ENCODE measurements around the gene ATRN.
"Not testable (repeated sequence)": the region's sequence is repeated elsewhere in the genome, so short reads cannot be mapped to it uniquely, and the experiment has no call there.

The ATRN gene

DNA sequence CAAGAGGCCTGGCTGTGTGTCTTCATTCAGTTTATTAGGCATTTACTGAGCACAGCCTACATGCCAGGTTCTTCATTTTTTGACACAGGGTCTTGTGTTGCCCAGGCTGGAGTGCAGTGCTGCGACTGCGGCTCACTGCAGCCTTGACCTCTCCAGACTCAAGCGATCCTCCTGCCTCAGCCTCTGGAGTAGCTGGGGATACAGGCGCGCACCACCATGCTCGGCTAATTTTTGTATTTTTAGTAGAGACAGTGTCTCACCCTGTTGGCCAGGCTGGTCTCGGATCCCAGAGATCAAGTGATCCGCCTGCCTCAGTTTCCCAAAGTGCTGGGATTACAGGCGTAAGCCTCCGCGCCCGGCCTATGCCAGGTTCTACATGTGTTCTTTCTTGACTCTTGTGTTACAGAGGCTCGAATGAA, 601 bp upstream of the ATRN start:
- DNase-seq (ENCODE audit: low read depth in 2 of 2) = no peak

DNA sequence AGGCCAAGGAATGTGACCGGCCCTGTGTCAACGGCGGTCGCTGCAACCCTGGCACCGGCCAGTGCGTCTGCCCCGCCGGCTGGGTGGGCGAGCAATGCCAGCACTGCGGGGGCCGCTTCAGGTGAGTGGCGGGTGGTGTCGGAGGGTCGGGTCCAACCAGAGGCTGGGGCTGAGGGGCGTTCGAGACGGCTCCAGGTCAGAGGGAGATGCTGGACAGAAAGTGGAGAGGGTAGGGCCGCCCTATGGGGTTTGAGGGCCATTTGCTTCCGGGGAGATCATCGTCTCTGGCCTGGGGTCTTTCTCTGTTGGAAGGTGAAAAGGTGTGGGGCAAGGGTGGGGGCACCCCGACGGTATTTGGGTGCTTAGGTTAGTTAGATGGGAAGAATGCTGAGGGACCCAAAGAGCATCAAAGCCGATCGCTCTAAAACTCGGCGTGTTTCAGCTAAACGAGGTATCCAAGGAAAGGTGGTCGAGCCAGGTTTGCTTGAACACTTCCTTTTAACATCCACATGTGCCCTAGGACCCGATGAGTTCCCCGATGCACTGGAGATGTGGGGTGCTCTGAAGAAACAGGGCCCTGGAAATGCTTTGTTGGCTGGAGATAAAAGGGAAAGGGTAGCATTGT, 691 bp downstream of the ATRN start:
- DNase-seq (ENCODE audit: low read depth in 2 of 2) = peak; percentile 1 to 4

DNA sequence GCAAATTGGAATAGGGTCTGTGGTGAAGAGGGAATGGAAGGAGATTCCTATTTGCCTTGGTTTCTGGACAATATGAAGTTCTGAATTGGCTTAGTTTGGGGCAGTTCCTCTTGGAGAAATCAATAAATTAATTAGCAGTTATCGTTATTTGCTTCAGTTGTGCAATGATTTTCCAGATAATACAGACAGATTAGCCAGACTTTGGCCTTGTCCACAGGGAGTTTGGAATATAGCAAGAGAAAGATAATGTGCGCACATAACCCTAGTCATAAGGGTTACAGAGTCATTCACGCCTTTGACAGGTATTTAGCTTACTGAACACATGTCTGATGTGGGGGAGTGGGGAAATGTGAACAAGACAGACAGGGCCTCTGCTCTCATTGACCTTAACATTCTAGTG, 1.3 kb downstream of the ATRN start:
- no peak for DNase-seq (ENCODE audit: low read depth in 2 of 2)

DNA sequence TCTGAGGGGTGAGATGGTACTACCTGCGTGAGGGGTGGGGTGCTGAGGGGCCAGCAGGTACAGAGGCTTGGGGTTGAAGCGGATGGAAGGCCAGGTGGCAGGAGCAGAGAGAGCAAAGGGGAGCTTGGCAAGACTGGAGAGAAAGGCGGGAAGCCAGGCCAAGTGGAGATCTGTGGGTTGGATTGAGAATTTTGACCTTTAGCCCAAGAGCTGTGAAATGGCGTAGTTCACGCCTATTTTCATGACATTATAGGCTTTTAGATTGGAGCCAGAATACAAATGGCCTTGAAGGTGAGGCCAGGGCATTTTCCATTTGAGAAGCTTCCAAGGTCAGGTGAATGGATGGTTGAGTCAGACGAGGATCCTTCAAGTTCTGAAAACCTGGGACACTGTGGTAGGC, 2.5 kb downstream of the ATRN start:
- no peak for DNase-seq (ENCODE audit: low read depth in 2 of 2)

DNA sequence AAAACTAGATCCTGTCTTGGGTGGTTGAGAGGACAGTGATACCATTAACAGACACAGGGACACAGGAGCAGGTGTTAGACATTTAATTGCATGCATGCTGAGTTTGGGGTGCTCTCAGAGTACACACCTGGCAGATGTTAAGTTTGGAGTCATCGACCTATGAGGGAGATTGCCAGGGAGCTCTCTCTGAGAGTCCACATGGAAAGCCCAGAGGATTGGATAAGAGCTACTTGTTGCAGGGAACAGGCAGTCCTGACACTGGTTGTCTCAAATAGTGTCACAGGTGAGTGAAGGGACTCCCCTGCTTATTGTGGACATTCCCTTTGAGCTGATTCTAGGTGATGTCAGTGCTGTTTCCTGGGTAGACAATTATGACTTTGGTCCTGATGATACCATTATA, 3.1 kb downstream of the ATRN start:
- DNase-seq (ENCODE audit: low read depth in 2 of 2) = no peak

DNA sequence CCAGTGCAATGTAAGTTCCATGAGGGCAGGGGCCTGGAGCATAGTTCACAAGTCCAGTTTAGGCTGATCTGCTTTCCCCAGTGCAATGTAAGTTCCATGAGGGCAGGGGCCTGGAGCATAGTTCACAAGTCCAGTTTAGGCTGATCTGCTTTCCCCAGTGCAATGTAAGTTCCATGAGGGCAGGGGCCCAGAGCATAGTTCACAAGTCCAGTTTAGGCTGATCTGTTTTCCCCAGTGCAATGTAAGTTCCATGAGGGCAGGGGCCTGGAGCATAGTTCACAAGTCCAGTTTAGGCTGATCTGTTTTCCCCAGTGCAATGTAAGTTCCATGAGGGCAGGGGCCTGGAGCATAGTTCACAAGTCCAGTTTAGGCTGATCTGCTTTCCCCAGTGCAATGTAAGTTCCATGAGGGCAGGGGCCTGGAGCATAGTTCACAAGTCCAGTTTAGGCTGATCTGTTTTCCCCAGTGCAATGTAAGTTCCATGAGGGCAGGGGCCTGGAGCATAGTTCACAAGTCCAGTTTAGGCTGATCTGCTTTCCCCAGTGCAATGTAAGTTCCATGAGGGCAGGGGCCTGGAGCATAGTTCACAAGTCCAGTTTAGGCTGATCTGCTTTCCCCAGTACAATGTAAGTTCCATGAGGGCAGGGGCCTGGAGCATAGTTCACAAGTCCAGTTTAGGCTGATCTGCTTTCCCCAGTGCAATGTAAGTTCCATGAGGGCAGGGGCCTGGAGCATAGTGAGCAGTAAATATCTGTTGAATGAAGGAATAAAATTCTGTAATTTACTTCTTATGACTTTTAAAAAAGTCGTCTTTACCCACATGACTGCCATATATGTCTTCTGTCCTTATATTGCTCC, 6.4 kb downstream of the ATRN start:
- DNase-seq (ENCODE audit: low read depth in 2 of 2) = not testable (repeated sequence)

DNA sequence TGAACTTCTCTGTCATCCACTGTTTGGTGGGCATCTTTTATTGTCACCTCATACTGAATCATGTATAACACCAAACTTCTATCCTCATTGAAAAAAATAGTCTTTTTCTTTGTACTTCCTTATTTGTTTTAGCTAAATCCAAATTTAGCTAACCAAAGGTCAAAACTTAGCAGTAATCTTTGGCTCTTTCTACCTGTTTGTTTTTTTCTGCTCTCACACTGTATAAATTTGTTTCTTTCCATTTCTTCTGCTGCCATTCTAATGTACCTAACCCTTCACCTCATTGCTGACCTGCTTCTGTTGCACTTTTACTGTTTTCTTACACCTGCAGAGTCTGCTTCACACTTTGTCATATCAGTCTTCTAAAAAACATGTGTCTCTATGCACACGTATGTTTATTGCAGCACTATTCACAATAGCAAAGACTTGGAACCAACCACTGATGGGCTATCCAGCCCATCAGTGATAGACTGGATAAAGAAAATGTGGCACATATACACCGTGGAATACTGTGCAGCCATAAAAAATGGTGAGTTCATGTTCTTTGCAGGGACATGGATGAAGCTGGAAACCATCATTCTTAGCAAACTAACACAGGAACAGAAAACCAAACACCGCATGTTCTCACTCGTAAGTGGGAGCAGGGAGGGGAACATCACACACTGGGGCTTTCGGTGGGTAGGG, 7.2 kb downstream of the ATRN start:
- DNase-seq (ENCODE audit: low read depth in 2 of 2) = no peak

DNA sequence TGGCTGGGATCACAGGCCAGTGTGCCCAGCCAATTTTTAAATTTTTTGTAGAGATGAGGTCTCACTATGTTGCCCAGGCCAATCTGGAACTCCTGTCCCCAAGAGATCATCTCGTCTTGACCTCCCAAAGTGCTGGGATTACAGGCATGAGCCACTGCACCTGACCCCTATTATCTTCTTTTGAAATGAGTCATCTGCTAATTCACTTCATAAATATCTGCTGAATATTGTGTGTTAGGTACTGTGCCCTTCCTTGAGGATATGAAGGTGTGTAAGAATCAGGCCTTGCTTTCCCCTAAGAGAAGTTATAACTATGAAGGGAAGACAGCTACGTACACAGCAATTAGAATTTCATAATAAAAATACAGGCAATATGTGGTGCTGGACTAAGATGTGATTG, 8.2 kb downstream of the ATRN start:
- no peak for DNase-seq (ENCODE audit: low read depth in 2 of 2)

DNA sequence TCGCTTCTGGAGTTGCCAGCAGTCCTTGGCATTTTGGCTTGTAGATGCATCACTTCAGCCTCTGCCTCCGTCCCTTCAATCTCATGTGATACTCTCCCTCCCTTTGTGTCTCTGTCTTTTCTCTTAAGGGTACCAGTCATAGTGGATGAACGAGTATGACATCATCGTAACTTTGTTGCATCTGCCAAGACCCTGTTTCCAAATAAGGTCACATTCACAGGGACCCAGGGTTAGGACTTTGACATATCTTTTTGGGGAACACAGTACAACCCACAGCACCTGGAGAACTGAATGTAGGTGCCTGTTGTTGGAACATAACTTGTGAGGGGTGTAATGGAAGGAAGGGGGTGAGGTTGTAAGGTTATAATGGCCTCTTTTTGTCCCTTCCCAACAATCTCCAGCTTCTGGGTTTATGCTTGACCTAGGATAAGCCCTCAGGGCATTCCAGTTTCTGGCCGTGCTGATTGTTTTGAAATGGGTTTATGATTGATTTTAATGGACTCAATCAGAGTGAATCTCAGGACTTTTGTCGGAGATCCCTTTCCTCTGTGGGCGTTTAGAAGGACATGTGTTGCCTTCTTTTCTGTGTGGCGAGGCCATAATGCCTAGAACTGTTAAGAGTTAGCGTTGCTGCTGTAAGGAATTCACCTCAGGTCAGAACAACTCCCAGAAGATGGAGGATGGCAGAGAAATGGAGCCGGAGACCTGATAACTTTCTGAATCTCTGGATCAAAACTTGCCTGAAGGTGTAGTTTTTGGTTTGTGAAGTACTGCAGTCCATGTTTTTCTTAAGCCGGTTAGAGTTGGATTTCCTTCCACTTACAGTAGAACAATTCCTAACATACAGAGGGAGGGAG, 9.2 kb downstream of the ATRN start:
- DNase-seq (ENCODE audit: low read depth in 2 of 2) = no peak

DNA sequence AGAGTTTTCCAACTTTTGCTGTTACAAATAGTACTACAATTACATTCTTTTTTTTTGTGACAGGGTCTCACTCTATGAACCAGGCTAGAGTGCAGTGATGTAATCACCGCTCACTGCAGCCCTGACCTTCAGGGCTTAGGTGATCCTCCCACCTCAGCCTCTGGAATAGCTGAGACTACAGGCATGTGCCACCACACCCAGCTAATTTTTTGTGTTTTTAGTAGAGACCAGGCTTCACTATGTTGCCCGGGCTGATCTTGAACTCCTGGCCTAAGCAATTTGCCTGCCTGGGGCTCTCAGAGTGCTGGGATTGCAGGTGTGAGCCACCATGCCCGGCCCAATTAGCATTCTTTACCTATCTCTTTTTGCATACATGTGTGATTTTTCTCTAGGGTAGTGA, 12.5 kb downstream of the ATRN start:
- no peak for DNase-seq (ENCODE audit: low read depth in 2 of 2)

DNA sequence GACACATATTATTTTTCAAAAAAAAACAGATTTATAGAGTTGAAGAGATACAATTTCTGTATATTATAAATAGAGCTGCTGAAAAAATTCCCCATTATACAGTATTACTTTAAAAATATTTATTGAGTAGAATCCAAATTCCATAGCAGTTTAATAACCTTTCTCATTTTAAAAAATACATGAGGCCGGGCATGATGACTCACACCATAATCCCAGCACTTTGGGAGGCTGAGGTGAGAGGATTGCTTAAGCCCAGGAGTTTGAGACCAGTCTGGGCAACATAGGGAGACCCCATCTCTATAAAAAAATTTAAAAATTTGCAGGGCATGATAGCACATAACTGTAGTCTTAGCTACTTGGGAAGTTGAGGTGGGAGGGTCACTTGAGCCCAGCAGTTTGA, 13.0 kb downstream of the ATRN start:
- no peak for DNase-seq (ENCODE audit: low read depth in 2 of 2)

DNA sequence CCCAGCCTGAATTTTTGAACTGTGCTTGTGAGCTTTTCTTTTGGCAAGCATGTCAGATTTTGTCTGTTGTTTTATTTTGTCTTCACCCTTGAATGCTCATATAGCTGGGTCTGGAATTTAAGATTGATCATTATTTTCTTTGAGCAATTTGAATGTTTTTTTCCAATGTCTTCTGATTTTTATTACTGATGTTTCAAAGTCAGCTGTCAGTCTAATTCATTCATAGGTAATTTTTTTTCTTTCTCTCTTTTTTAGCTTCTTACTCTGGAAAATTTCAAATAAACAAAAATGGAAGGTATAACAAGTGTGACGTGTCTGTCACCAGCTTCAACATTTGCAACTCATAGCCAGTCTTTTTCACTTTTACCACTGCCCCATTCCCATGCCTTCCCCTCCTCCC, 15.1 kb downstream of the ATRN start:
- DNase-seq (ENCODE audit: low read depth in 2 of 2) = no peak

DNA sequence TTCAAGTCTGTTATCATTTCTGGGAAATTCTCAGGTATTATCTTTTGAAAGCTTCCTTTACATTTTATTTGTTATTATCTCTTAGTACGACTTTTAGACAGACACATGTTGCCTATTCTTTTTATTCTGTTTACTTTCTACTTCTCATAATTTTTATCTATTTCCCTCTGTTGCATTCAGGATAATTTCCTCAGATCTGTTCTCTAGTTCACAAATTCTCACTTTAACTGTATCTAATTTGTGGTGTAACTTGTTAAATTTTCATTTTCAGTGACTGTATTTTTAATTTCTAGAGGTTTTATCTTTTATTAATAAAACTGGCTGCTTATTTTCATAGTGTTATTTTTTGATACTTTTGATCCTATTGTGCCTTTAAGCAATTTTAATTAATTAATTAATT, 16.0 kb downstream of the ATRN start:
- DNase-seq (ENCODE audit: low read depth in 2 of 2) = no peak

DNA sequence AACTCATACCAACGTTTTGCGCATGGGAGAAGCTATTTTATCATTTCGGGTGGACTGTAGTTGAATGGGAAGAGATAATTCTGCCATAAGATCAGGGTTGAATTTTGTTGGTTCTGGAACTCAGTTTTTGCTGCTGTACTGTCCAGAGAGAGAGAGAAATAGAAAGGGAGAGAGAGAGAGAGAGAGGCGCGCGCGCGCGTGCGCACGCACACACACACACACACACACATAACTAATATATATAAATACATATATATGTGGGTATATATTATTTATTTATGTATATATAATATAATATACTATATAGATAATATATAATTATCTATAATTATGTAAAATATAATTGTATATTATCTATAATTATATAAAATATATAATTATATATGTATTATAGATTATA, 21.9 kb downstream of the ATRN start:
- DNase-seq (ENCODE audit: low read depth in 2 of 2) = no peak

DNA sequence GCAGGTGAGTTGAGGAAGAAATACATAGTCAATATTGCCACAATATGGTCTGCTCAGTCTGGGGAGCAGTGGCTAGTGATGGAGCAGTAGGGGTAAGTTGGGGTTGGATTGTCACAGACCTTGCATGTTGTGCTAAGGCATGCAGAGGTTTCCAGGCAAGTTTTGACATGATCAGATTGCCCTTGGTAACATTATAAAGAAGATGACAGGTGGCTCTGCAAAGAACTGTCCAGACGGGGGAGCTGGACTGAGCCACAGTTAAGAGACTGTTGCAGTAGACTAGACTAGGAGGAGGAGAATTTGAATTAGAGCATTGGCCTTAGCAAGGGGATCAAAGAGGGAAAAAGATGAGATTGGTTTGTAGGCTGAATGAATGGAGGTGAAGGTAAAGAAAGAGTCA, 23.4 kb downstream of the ATRN start:
- no peak for DNase-seq (ENCODE audit: low read depth in 2 of 2)

DNA sequence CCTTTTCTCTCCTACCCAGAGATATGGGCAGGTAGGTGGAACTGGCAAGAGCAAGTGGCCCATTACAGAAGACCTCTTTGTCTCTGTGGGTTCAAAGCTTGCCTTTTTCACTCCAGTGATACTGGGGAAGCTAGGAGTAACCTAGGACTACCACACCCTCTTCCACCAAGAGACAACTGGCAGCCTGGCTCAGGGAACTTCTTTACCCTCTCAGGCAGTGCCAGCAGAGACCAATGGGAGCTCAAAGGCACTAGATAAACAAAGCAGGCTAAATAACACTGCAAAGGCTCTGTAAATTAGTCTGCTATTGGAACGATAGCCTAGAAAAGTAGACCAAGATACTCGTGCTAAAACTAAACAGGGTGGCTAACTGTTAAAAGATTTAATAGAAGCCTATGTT, 32.1 kb downstream of the ATRN start:
- no peak for DNase-seq (ENCODE audit: low read depth in 2 of 2)

DNA sequence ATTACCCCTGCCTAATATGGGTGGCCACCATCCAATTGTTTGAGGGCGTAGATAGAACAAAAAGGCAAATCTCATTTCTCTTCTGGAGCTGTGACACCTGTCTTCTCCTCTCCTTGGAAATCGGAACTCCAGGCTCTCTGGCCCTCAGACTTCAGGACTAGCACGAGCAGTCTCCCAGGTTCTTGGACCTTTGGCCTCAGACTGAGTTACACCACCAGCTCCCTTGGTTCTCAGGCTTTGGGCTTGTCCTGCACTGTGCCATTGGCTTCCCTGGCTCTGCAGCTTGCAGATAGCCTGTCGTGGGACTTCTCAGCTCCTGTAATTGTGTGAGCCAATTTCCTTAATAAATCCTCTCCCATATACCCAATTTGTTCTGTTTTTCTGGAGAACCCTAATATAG, 34.3 kb downstream of the ATRN start:
- DNase-seq (ENCODE audit: low read depth in 2 of 2) = no peak

DNA sequence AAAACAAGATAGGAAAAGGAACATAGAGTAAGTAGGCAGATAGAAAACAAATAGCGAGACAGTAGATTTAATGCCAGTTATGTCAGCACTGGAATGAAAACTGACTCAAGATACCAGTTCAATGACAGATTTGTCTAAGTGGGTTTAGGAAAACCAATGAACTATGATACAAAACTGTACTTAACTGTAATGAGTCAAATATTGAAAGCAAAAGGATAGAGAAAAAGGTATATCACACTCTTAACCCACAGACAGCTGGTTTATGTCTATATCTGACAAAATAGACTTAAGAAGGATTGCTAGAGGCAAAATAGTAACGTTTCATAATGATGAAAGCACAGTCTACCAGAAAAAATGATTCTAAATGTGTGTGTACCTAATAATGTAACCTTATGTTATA, 38.2 kb downstream of the ATRN start:
- DNase-seq (ENCODE audit: low read depth in 2 of 2) = no peak

DNA sequence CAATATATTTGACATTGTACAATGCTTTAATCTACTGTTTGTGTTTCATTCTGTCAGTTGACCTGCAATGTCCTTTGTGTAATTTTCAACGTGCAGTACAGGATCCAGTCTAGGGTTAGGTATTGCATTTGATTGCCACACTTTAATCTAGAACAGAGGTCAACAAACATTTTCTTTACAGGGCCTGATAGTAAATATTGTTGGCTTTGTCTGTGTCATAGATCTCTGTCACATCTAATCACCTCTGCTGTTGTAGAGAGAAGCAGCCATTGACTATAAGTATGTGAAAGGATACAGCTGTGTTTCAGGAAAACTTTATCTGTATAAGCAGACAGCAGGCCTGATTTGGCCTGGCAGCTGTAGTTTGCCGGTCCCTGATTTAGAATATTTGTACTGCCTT, 39.3 kb downstream of the ATRN start:
- no peak for DNase-seq (ENCODE audit: low read depth in 2 of 2)

DNA sequence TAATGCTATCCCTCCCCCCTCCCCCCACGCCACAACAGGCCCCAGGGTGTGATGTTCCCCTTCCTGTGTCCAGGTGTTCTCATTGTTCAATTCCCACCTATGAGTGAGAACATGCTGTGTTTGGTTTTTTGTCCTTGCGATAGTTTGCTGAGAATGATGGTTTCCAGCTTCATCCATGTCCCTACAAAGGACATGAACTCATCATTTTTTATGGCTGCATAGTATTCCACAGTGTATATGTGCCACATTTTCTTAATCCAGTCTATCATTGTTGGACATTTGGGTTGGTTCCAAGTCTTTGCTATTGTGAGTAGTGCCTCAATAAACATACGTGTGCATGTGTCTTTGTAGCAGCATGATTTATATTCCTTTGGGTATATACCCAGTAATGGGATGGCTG, 41.4 kb downstream of the ATRN start:
- not testable (repeated sequence) for DNase-seq (ENCODE audit: low read depth in 2 of 2)

DNA sequence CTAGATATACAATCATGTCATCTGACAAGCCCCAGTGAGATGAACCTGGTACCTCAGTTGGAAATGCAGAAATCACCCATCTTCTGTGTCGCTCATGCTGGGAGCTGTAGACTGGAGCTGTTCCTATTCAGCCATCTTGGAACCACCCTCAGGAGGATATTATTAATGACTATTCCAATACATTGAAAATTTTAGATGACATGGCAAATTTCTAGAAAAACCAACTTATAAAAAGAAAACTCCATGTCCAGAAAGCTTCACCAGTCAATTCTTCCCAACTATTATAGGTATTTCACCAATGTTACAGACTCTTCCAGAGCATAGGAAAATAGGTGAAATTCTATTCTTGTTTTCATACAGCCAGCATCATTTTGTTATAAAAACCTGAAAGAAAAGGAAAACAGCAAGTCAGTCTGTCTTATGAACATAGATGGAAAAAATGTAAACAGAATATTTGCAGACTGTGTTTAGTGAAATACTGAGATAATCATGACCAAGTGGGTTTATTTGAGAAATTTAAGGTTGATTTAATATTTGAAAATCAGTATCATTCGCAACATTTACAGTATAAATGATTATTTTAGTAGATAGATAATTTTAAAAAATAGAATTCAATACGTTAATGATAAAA, 43.3 kb downstream of the ATRN start:
- no peak for DNase-seq (ENCODE audit: low read depth in 2 of 2)
